H9 (cell line): ENCODE measurements around the gene FAM184A. TPM values are rescaled to one million over a fixed set of nuclear protein-coding genes. Genes with fewer than 3 reads are reported as not detected.
A peak's percentile ranks its signal among the peaks of the same experiment; 100 is the strongest.

Source experiments
- DNase-seq: peaks from one replicate; pipeline ENCODE4 v3.0.0-alpha.2; 2017
- H2AFZ ChIP-seq: one replicate; pipeline ENCODE4 v1.6.1; 2013; ENCODE audit warnings: mild to moderate bottlenecking, low read length, control low read depth, moderate library complexity
- H2AK5ac ChIP-seq: 2 replicates; pipeline ENCODE4 v1.6.1; 2013; ENCODE audit warnings: low read length, control low read depth, mixed read lengths; ENCODE audit not compliant: insufficient read length
- H2BK120ac ChIP-seq: one replicate; pipeline ENCODE4 v1.6.1; 2013; ENCODE audit warnings: low read depth, mild to moderate bottlenecking, low read length, control low read depth, inconsistent platforms; ENCODE audit not compliant: poor library complexity, severe bottlenecking
- H2BK12ac ChIP-seq: 2 replicates; pipeline ENCODE4 v1.6.1; 2013; ENCODE audit warnings: low read length, control low read depth, mixed read lengths, low read depth; ENCODE audit not compliant: insufficient read length
- H2BK15ac ChIP-seq: 2 replicates; pipeline ENCODE4 v1.6.1; 2013; ENCODE audit warnings: low read depth, low read length, control low read depth
- H2BK20ac ChIP-seq: one replicate; pipeline ENCODE4 v1.6.1; 2013; ENCODE audit warnings: low read depth, mild to moderate bottlenecking, low read length, control low read depth, inconsistent platforms; ENCODE audit not compliant: poor library complexity, severe bottlenecking
- H2BK5ac ChIP-seq: 2 replicates; pipeline ENCODE4 v1.6.1; 2013; ENCODE audit warnings: low read length, control low read depth, mixed read lengths; ENCODE audit not compliant: insufficient read length
- H3K14ac ChIP-seq: 2 replicates; pipeline ENCODE4 v1.6.1; 2013; ENCODE audit warnings: low read length, control low read depth; ENCODE audit not compliant: insufficient read depth
- H3K18ac ChIP-seq: 2 replicates; pipeline ENCODE4 v1.6.1; 2013; ENCODE audit warnings: low read depth, mild to moderate bottlenecking, mixed read lengths, low read length, control low read depth; ENCODE audit not compliant: insufficient read length
- H3K23ac ChIP-seq: 2 replicates; pipeline ENCODE4 v1.6.1; 2013; ENCODE audit warnings: low read length, control low read depth, mixed read lengths, low read depth; ENCODE audit not compliant: insufficient read length
- H3K23me2 ChIP-seq: 2 replicates; pipeline ENCODE4 v1.6.1; 2013; ENCODE audit warnings: low read depth, mild to moderate bottlenecking, mixed read lengths, low read length, control low read depth; ENCODE audit not compliant: insufficient read length, poor library complexity, severe bottlenecking
- H3K27ac ChIP-seq: 2 replicates; pipeline ENCODE4 v1.5.1; 2013; ENCODE audit warnings: low read length, control low read depth, mixed read lengths, low read depth; ENCODE audit not compliant: insufficient read length
- H3K27me3 ChIP-seq: 2 replicates; pipeline ENCODE4 v1.6.1; 2013; ENCODE audit warnings: low read length, control low read depth, inconsistent platforms; ENCODE audit not compliant: insufficient read depth
- H3K4ac ChIP-seq: 2 replicates; pipeline ENCODE4 v1.6.1; 2013; ENCODE audit warnings: low read depth, mild to moderate bottlenecking, control low read depth, inconsistent platforms, low read length, moderate library complexity
- H3K4me1 ChIP-seq: 2 replicates; pipeline ENCODE4 v1.6.1; 2013; ENCODE audit warnings: low read length, control low read depth, inconsistent platforms; ENCODE audit not compliant: insufficient read depth
- H3K4me2 ChIP-seq: 2 replicates; pipeline ENCODE4 v1.6.1; 2013; ENCODE audit warnings: low read length, control low read depth, mixed read lengths; ENCODE audit not compliant: insufficient read length, insufficient read depth
- H3K56ac ChIP-seq: 2 replicates; pipeline ENCODE4 v1.6.1; 2013; ENCODE audit warnings: low read depth, mild to moderate bottlenecking, mixed read lengths, low read length, control low read depth; ENCODE audit not compliant: insufficient read length
- H3K79me1 ChIP-seq: 2 replicates; pipeline ENCODE4 v1.6.1; 2013; ENCODE audit warnings: low read depth, mild to moderate bottlenecking, moderate library complexity, low read length, control low read depth, inconsistent platforms; ENCODE audit not compliant: insufficient read depth, poor library complexity, severe bottlenecking
- H3K79me2 ChIP-seq: 2 replicates; pipeline ENCODE4 v1.6.1; 2013; ENCODE audit warnings: low read length, control low read depth, inconsistent platforms; ENCODE audit not compliant: insufficient read depth
- H3K9ac ChIP-seq: 2 replicates; pipeline ENCODE4 v1.6.1; 2013; ENCODE audit warnings: low read length, control low read depth, mixed read lengths; ENCODE audit not compliant: insufficient read length; ENCODE audit errors: extremely low read depth
- H3K9me3 ChIP-seq: one replicate; pipeline ENCODE4 v1.6.1; 2013; ENCODE audit warnings: low read depth, low read length, inconsistent platforms; ENCODE audit not compliant: control insufficient read depth
- H3T11ph ChIP-seq: one replicate; pipeline ENCODE4 v1.6.1; 2013; ENCODE audit warnings: mild to moderate bottlenecking, low read length, control low read depth, inconsistent platforms
- H4K20me1 ChIP-seq: one replicate; pipeline ENCODE4 v1.6.1; 2013; ENCODE audit not compliant: control insufficient read depth, insufficient read length, insufficient read depth
- H4K5ac ChIP-seq: 2 replicates; pipeline ENCODE4 v1.6.1; 2013; ENCODE audit warnings: low read depth, mild to moderate bottlenecking, mixed read lengths, low read length, control low read depth; ENCODE audit not compliant: insufficient read length
- H4K8ac ChIP-seq: replicated peaks from 2 replicates; pipeline ENCODE4 v1.6.1; 2013; ENCODE audit warnings: low read length, control low read depth, mixed read lengths, low read depth; ENCODE audit not compliant: insufficient read length
- H4K91ac ChIP-seq: 2 replicates; pipeline ENCODE4 v1.6.1; 2013; ENCODE audit warnings: low read depth, mild to moderate bottlenecking, moderate library complexity, mixed read lengths, low read length, control low read depth; ENCODE audit not compliant: insufficient read length
- H3K27ac Mint-ChIP-seq, 3 experiments: 2 replicates in 2 of 3; 3 replicates in 1 of 3; pipeline ENCODE4 v1.8.0; 2020 to 2021; ENCODE audit warnings: mixed read lengths in 3 of 3, mild to moderate bottlenecking in 1 of 3, moderate library complexity in 1 of 3
- H3K27me3 Mint-ChIP-seq: 2 replicates; pipeline ENCODE4 v1.8.0; 2021; ENCODE audit warnings: low read depth, mild to moderate bottlenecking, moderate library complexity, mixed read lengths
- H3K36me3 Mint-ChIP-seq, 3 experiments: 2 replicates in 2 of 3; 3 replicates in 1 of 3; pipeline ENCODE4 v1.8.0; 2020 to 2021; ENCODE audit warnings: low read depth in 3 of 3, mixed read lengths in 3 of 3; ENCODE audit not compliant: insufficient read depth in 1 of 3
- H3K4me1 Mint-ChIP-seq, 2 experiments: 2 replicates each; pipeline ENCODE4 v1.8.0; 2020; ENCODE audit warnings: mixed read lengths in 2 of 2
- H3K4me3 Mint-ChIP-seq, 2 experiments: 2 replicates in 1 of 2; 3 replicates in 1 of 2; pipeline ENCODE4 v1.8.0; 2020 to 2021; ENCODE audit warnings: mild to moderate bottlenecking in 2 of 2, mixed read lengths in 2 of 2, moderate library complexity in 1 of 2
- H3K9me3 Mint-ChIP-seq, 2 experiments: 2 replicates in 1 of 2; 3 replicates in 1 of 2; pipeline ENCODE4 v1.8.0; 2020; ENCODE audit warnings: mild to moderate bottlenecking in 2 of 2, mixed read lengths in 2 of 2, moderate library complexity in 1 of 2
- WGBS: extraction: QIAGEN DNeasy Blood & Tissue Kit; methylation state at CpG from one replicate; pipeline ENCODE4 v1.1.7; 2013; ENCODE audit warnings: missing lambda C conversion rate, low lambda C conversion rate, mixed read lengths; ENCODE audit not compliant: insufficient read length; ENCODE audit errors: extremely low coverage; 5-methylcytosine and 5-hydroxymethylcytosine counted together
- long read RNA-seq: library from polyadenylated mRNA; unstranded; transcript quantifications from one replicate; pipeline ENCODE4 v2.0.0, GENCODE V29; 2020
- total RNA-seq: library from RNA; stranded (reverse); gene quantifications from 2 replicates; pipeline ENCODE4 v1.2.1, GENCODE V29; 2021
- TF ChIP-seq, protein P1 (sequence below): fragments of 200-600 bp; sonication (generic); conservative IDR thresholded peaks from 3 replicates; pipeline ENCODE4 v1.8.0; 2021; ENCODE audit warnings: antibody characterized with exemption, mild to moderate bottlenecking

The FAM184A gene, protein sequence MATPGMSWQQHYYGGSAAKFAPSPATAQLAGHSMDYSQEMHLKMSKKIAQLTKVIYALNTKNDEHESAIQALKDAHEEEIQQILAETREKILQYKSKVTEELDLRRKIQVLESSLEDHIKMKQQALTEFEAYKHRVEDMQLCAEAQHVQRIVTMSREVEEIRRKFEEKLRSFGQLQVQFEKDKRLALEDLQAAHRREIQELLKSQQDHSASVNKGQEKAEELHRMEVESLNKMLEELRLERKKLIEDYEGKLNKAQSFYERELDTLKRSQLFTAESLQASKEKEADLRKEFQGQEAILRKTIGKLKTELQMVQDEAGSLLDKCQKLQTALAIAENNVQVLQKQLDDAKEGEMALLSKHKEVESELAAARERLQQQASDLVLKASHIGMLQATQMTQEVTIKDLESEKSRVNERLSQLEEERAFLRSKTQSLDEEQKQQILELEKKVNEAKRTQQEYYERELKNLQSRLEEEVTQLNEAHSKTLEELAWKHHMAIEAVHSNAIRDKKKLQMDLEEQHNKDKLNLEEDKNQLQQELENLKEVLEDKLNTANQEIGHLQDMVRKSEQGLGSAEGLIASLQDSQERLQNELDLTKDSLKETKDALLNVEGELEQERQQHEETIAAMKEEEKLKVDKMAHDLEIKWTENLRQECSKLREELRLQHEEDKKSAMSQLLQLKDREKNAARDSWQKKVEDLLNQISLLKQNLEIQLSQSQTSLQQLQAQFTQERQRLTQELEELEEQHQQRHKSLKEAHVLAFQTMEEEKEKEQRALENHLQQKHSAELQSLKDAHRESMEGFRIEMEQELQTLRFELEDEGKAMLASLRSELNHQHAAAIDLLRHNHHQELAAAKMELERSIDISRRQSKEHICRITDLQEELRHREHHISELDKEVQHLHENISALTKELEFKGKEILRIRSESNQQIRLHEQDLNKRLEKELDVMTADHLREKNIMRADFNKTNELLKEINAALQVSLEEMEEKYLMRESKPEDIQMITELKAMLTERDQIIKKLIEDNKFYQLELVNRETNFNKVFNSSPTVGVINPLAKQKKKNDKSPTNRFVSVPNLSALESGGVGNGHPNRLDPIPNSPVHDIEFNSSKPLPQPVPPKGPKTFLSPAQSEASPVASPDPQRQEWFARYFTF
- 10.4 and 11.4 TPM in 2 replicates for total RNA-seq
- long read RNA-seq, partial matches to known transcripts = 1 of 1 reads
- long read RNA-seq, other reads (novel, unspliced or antisense) = 0 of 1 reads

DNA sequence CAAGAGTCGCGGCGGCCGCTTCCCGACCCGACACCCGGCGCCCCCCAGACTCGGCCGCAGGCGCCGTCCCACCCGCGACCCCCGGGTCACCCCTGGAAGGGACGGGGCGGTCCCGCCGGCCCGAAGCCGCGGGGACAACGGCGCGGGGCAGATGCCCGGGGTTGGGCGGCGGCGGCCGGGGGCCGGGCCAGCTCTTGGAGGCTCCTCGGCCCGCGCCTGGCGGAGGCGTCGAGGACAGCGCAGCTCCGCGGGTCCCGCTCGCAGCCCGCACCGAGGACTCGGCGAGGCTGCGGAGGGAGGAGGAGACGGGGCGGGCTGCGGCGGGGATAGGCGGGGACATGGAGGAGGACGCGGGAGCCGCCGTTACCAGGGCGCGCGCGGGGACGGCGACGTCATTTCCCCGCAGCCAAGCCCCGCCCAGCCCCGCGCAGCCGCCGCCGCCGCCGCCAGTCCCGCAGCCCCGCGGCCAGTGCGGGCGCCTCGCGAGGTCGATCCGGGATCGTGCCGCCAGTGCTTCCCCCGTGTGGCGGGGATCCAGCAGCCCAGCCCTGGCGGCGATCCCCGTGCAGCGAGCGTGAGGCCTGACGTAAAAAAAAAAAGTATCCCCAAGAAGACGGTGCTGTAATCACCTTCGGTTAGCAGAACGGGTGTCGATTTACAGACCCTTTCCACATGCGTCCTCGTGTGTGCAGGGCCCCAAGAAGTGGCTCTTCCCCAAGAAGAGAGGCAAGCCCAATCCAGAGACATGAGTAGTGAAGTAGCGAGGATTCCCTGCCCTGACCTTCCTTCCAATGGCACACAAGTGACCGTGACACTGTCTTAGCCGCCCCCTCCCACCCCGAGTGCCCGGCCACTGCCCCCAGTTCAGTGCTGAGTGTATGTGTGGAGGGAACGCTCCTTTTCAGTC, at the start of gene FAM184A:
TSS of gene FAM184A (minus strand) at position 289 of the 907 bp plus-strand sequence. CDS start 365 bp downstream, outside the sequence.
- H3K4ac ChIP-seq = no peak within 1 kb of the TSS
- H3K9me3 ChIP-seq = peaks cover 7% of the 10 kb centered on the region
- no peak within 1 kb of the TSS for H2BK120ac ChIP-seq
- no peak within 1 kb of the TSS for H2BK12ac ChIP-seq
- H3K18ac ChIP-seq = peak within 1 kb of the TSS; percentile 74
- H2BK20ac ChIP-seq = no peak within 1 kb of the TSS
- H3K56ac ChIP-seq = no peak within 1 kb of the TSS
- no CpG with 5 or more reads among the region's 103 CpGs for WGBS
- Mint-ChIP-seq H3K27ac (peak within 1 kb of the TSS in 2 of 3 experiments; percentile 83 to 92; a peak in 3 of 7 replicates), H3K4me3 (peak within 1 kb of the TSS; percentile 82 to 93), H3K36me3 (peaks cover 6 to 19% (median 16%) of the 10 kb centered on the region in 3 experiments), H3K27me3 (peaks cover 39% of the 10 kb centered on the region), H3K9me3 (peaks cover 20 to 26% of the 10 kb centered on the region in 2 experiments), H3K4me1 (peaks cover 25 to 26% of the 10 kb centered on the region in 2 experiments)
- H3K9ac ChIP-seq = peak within 1 kb of the TSS; percentile 49
- peak within 1 kb of the TSS; percentile 82 for H3K4me2 ChIP-seq
- no peak within 1 kb of the TSS for H3K27ac ChIP-seq
- H3K14ac ChIP-seq = peak within 1 kb of the TSS; percentile 74
- H2BK15ac ChIP-seq = no peak within 1 kb of the TSS
- no peaks in the 10 kb centered on the region for H4K20me1 ChIP-seq
- no peak within 1 kb of the TSS for H3T11ph ChIP-seq
- no peak within 1 kb of the TSS for H4K91ac ChIP-seq
- no peak within 1 kb of the TSS for H3K23ac ChIP-seq
- H2AFZ ChIP-seq = no peak within 1 kb of the TSS
- H3K27me3 ChIP-seq = no peaks in the 10 kb centered on the region; the same call in 1 of the 2 replicates
- H2AK5ac ChIP-seq = no peak within 1 kb of the TSS
- H2BK5ac ChIP-seq = no peak within 1 kb of the TSS
- TF ChIP-seq, protein P1, sequence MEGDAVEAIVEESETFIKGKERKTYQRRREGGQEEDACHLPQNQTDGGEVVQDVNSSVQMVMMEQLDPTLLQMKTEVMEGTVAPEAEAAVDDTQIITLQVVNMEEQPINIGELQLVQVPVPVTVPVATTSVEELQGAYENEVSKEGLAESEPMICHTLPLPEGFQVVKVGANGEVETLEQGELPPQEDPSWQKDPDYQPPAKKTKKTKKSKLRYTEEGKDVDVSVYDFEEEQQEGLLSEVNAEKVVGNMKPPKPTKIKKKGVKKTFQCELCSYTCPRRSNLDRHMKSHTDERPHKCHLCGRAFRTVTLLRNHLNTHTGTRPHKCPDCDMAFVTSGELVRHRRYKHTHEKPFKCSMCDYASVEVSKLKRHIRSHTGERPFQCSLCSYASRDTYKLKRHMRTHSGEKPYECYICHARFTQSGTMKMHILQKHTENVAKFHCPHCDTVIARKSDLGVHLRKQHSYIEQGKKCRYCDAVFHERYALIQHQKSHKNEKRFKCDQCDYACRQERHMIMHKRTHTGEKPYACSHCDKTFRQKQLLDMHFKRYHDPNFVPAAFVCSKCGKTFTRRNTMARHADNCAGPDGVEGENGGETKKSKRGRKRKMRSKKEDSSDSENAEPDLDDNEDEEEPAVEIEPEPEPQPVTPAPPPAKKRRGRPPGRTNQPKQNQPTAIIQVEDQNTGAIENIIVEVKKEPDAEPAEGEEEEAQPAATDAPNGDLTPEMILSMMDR = peak; percentile 62
- DNase-seq = peak; percentile 72
- no peaks in the 10 kb centered on the region for H3K79me1 ChIP-seq
- H3K4me1 ChIP-seq = no peaks in the 10 kb centered on the region
- H3K79me2 ChIP-seq = no peaks in the 10 kb centered on the region
- H4K8ac ChIP-seq = no peak within 1 kb of the TSS
- no peak within 1 kb of the TSS for H4K5ac ChIP-seq
- H3K23me2 ChIP-seq = peaks cover 8% of the 10 kb centered on the region
